Astrocyte (in vitro differentiated cells and primary cell): ENCODE data around the gene CACNA2D4.

Experiments
- EZH2 ChIP-seq: IDR thresholded peaks from 2 replicates; pipeline ENCODE4 v1.6.1; 2012; ENCODE audit warnings: mild to moderate bottlenecking, low read length, inconsistent platforms; ENCODE audit not compliant: insufficient read depth
- TF ChIP-seq, protein P1 (sequence below): IDR thresholded peaks from 2 replicates; pipeline ENCODE4 v1.5.1; 2011; ENCODE audit warnings: low read depth, mild to moderate bottlenecking, inconsistent platforms, low read length, moderate library complexity; ENCODE audit not compliant: insufficient read depth

GRCh38 chr12:1936406-1937320 is 18.2 kb upstream of the CACNA2D4 start:
- TF ChIP-seq, protein P1, sequence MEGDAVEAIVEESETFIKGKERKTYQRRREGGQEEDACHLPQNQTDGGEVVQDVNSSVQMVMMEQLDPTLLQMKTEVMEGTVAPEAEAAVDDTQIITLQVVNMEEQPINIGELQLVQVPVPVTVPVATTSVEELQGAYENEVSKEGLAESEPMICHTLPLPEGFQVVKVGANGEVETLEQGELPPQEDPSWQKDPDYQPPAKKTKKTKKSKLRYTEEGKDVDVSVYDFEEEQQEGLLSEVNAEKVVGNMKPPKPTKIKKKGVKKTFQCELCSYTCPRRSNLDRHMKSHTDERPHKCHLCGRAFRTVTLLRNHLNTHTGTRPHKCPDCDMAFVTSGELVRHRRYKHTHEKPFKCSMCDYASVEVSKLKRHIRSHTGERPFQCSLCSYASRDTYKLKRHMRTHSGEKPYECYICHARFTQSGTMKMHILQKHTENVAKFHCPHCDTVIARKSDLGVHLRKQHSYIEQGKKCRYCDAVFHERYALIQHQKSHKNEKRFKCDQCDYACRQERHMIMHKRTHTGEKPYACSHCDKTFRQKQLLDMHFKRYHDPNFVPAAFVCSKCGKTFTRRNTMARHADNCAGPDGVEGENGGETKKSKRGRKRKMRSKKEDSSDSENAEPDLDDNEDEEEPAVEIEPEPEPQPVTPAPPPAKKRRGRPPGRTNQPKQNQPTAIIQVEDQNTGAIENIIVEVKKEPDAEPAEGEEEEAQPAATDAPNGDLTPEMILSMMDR: no peak
- TF ChIP-seq EZH2: no peak
